Measurements from ENCODE around the gene CCL19. TPM values are rescaled to one million over a fixed set of nuclear protein-coding genes. Genes with fewer than 3 reads are reported as not detected.
A peak's percentile ranks its signal among the peaks of the same experiment; 100 is the strongest.

Gene CCL19
- total and polyA plus RNA-seq, 7 donors, result 0.23 to 0.31 TPM; not detected in 5

DNA sequence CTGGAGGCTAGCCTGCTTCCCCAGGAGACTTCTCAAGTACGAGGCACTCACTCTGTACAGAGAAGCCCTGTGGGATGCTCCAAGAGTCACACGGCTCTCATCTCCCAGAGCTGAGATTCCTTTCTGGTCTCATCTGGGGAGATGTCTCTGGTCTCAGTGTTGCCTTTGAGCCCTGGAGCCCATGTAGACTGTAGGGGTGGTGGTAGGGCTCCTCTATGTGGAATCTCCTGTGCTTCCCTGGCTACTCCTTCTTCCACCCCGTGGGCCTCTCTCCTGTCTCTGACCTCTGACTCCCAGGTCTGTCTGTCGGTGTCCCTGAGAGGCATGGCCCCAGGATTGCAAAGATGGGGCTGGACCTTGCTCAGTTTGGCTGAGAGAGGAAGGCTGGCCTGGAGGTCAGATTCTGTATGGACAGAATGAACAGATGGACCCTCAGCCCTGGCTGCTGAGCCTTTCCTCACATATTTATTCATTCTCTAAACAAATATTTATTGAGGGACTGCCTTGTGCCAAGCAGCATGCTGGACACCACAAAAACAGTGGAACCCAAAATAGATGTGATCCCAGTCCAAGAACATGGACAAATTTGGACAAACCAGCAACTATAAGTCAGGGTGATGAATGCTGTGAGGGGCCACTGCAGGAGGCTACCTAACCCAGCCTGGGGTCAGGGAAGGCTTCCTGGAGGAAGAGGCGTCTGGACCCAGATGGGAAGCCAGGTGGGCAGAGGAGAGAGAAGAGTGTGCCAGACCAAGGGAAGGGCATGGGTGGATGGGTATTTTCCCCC, 2.6 kb downstream of the CCL19 start:
- TF ChIP-seq, protein P1, sequence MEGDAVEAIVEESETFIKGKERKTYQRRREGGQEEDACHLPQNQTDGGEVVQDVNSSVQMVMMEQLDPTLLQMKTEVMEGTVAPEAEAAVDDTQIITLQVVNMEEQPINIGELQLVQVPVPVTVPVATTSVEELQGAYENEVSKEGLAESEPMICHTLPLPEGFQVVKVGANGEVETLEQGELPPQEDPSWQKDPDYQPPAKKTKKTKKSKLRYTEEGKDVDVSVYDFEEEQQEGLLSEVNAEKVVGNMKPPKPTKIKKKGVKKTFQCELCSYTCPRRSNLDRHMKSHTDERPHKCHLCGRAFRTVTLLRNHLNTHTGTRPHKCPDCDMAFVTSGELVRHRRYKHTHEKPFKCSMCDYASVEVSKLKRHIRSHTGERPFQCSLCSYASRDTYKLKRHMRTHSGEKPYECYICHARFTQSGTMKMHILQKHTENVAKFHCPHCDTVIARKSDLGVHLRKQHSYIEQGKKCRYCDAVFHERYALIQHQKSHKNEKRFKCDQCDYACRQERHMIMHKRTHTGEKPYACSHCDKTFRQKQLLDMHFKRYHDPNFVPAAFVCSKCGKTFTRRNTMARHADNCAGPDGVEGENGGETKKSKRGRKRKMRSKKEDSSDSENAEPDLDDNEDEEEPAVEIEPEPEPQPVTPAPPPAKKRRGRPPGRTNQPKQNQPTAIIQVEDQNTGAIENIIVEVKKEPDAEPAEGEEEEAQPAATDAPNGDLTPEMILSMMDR (IDR thresholded peaks at IDR 0.05), result no peak
- Histone ChIP-seq H3K9me3 (no peaks in the 10 kb centered on the region), H3K27me3 (ENCODE audit: insufficient read depth in 3 of 3, low read length in 2 of 3) (no peaks in the 10 kb centered on the region), H3K4me1 (no peaks in the 10 kb centered on the region), H3K27ac (no peak overlapping the region), H3K4me3 (no peak overlapping the region), H3K36me3 (ENCODE audit: insufficient read depth in 1 of 2, low read depth in 1 of 2) (no peaks in the 10 kb centered on the region)
- ATAC-seq (no peak), DNase-seq (no peak)
- intact Hi-C loops (cut with DNase I), result no loop called here
- WGBS, 3 donors, result 61 to 74% (median 67%) methylated on average over 5 of the region's 5 CpGs

DNA sequence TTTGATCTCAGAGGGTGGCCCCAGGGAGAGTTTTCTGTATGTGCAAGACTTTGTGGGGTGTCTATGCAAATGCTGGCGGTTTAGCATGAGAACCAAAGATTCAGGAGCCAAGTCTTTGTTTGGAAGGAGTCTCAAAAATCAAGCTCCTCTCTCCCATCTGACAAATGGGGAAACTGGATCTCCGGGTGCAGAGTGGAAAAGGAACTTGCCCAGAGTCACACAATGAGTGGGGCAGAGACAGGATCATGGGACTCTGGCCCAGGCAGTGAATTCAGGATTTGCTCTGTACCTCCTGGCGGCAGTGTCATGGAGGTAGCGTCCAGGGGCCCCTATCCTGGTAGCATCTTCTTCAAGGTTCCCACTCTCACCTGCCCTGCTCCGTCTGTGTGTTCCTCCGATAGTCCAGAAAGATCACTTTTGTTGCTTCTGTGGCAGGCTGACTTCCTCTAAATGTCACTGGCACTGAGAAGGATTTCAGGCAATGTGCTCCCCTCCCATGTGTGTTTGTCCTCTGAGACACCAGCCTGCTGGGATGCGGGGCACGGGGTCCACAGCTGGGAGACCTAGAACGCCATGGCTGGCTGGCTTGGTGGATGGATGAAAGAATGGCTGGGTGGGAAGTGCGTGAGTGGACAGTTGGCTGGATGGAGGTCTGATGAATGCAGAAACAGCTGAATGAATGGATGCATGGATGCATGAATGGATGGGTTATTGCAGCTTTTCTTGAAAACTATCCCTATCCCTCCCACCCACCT, 3.6 kb downstream of the CCL19 start:
- Histone ChIP-seq H3K36me3 (ENCODE audit: insufficient read depth in 1 of 2, low read depth in 1 of 2) (no peaks in the 10 kb centered on the region), H3K27ac (no peak overlapping the region), H3K4me1 (no peaks in the 10 kb centered on the region), H3K9me3 (no peaks in the 10 kb centered on the region), H3K27me3 (ENCODE audit: insufficient read depth in 3 of 3, low read length in 2 of 3) (no peaks in the 10 kb centered on the region), H3K4me3 (no peak overlapping the region)
- DNase-seq (no peak), ATAC-seq (no peak)
- TF ChIP-seq, protein P1 (IDR thresholded peaks at IDR 0.05), result no peak
- WGBS, 3 donors, result 89 to 93% (median 89%) methylated on average over 10 of the region's 10 CpGs
- intact Hi-C loops (cut with DNase I), result no loop called here

DNA sequence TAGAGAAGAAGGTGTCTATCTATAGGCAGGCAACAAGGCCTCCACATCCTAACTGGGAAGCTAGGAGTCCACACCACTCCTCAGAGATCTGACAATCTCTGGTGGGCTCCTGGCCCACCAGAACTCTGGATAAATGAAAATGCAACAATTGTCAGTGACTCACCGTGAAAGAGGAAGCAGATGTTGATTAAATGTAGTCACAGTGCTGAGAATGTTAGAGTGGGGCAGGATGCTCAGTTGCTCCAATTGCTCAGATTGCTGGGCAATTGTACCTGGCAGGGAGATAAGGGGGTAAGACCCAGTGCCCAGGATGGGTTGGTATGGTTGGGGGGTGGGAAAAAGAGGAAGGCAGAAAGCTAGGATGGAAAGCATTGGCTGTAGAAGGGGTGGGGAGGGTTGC, 4.3 kb downstream of the CCL19 start:
- intact Hi-C loops (cut with DNase I), result no loop called here
- ATAC-seq (no peak), DNase-seq (no peak)
- H3K9me3 ChIP-seq, result no peaks in the 10 kb centered on the region
- 39 to 74% (median 47%) methylated on average over 1 of the region's 1 CpG for WGBS, 3 donors
- H3K4me1 ChIP-seq, result no peaks in the 10 kb centered on the region
- no peak overlapping the region for H3K27ac ChIP-seq
- no peaks in the 10 kb centered on the region for H3K36me3 ChIP-seq (ENCODE audit: insufficient read depth in 1 of 2, low read depth in 1 of 2)
- H3K27me3 ChIP-seq (ENCODE audit: insufficient read depth in 3 of 3, low read length in 2 of 3), result no peaks in the 10 kb centered on the region
- H3K4me3 ChIP-seq, result no peak overlapping the region
- TF ChIP-seq, protein P1 (IDR thresholded peaks at IDR 0.05), result no peak

DNA sequence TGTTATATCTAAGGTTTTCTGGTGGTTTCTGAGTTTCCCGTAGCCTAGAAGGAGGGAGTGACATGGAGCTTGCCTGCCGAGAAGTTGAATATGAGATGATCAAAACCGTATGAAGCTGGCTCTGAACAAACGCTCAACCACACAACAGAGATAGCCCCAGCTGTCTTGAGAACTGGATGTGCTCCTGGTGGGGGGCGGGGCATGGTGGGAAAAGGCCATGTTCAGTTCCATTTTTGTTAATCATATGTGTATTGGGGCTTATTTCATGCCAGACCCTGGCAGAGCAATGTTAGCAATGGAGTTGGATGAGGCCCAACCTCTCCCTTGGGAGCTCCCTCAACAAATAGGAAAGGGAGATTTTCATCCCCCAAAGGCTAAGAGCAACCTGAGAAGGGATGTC, 4.8 kb downstream of the CCL19 start:
- TF ChIP-seq, protein P1 (IDR thresholded peaks at IDR 0.05), result no peak
- no peaks in the 10 kb centered on the region for H3K27me3 ChIP-seq (ENCODE audit: insufficient read depth in 3 of 3, low read length in 2 of 3)
- DNase-seq, result peak; percentile 22 to 57
- peak in 1 of 4 donors; percentile 53 for ATAC-seq
- no peaks in the 10 kb centered on the region for H3K9me3 ChIP-seq
- H3K4me3 ChIP-seq, result no peak overlapping the region
- no peak overlapping the region for H3K27ac ChIP-seq
- H3K4me1 ChIP-seq, result no peaks in the 10 kb centered on the region
- H3K36me3 ChIP-seq (ENCODE audit: insufficient read depth in 1 of 2, low read depth in 1 of 2), result no peaks in the 10 kb centered on the region
- intact Hi-C loops (cut with DNase I), result no loop called here
- WGBS, 3 donors, result 50 to 78% (median 63%) methylated on average over 5 of the region's 5 CpGs
